OCI-LY1 (cell line): ENCODE measurements around the gene ARMC7.
A peak's percentile ranks its signal among the peaks of the same experiment; 100 is the strongest.

Experiments used
- H2AFZ ChIP-seq: fragments of 200-600 bp; sonication (generic), shearing (Covaris generic); 2 replicates; pipeline ENCODE4 v1.6.0; 2014; ENCODE audit warnings: antibody characterized with exemption, mild to moderate bottlenecking, low read length
- H3F3A ChIP-seq: fragments of 200-600 bp; sonication (generic), shearing (Covaris generic); 2 replicates; pipeline ENCODE4 v1.6.0; 2014; ENCODE audit warnings: mild to moderate bottlenecking, antibody characterized with exemption, low read length, moderate library complexity; ENCODE audit not compliant: insufficient read depth
- H3K27ac ChIP-seq: fragments of 200-600 bp; sonication (generic); 2 replicates; pipeline ENCODE4 v1.5.1; 2014; ENCODE audit warnings: low read length, mixed run types, mild to moderate bottlenecking, low read depth; ENCODE audit not compliant: poor library complexity, severe bottlenecking
- H3K27me3 ChIP-seq: fragments of 200-600 bp; sonication (generic); 2 replicates; pipeline ENCODE4 v1.6.0; 2014; ENCODE audit warnings: antibody characterized with exemption, mild to moderate bottlenecking, low read length, moderate library complexity; ENCODE audit not compliant: insufficient read depth
- H3K36me3 ChIP-seq: fragments of 200-600 bp; sonication (generic); 2 replicates; pipeline ENCODE4 v1.6.1; 2014; ENCODE audit warnings: mild to moderate bottlenecking, antibody characterized with exemption, low read length, moderate library complexity, mixed read lengths; ENCODE audit not compliant: insufficient read depth
- H3K4me1 ChIP-seq: fragments of 200-600 bp; sonication (generic); 2 replicates; pipeline ENCODE4 v1.5.1; 2014; ENCODE audit warnings: mild to moderate bottlenecking, low read length, moderate library complexity; ENCODE audit not compliant: insufficient read depth, severe bottlenecking
- H3K4me2 ChIP-seq: fragments of 200-600 bp; sonication (generic), shearing (Covaris generic); 2 replicates; pipeline ENCODE4 v1.6.1; 2014; ENCODE audit warnings: low read length
- H3K4me3 ChIP-seq: fragments of 200-600 bp; sonication (generic); 2 replicates; pipeline ENCODE4 v1.5.1; 2014; ENCODE audit warnings: low read length, low read depth, mild to moderate bottlenecking, mixed read lengths; ENCODE audit not compliant: poor library complexity, severe bottlenecking
- H3K79me2 ChIP-seq: fragments of 200-600 bp; shearing (Covaris generic); 2 replicates; pipeline ENCODE4 v1.6.1; 2016; ENCODE audit warnings: mixed run types, low read length, mixed read lengths; ENCODE audit not compliant: insufficient read depth
- H3K9ac ChIP-seq: fragments of 200-600 bp; sonication (generic), shearing (Covaris generic); 2 replicates; pipeline ENCODE4 v1.6.1; 2014; ENCODE audit warnings: mild to moderate bottlenecking, low read length, mixed read lengths
- H3K9me2 ChIP-seq: fragments of 200-600 bp; sonication (generic), shearing (Covaris generic); 2 replicates; pipeline ENCODE4 v1.6.1; 2014; ENCODE audit warnings: low read depth, mild to moderate bottlenecking, low read length, mixed read lengths
- H3K9me3 ChIP-seq: fragments of 200-600 bp; shearing (Covaris generic); 2 replicates; pipeline ENCODE4 v1.6.1; 2014; ENCODE audit warnings: low read length, mixed read lengths
- H4K20me1 ChIP-seq: fragments of 200-600 bp; sonication (generic), shearing (Covaris generic); 2 replicates; pipeline ENCODE4 v1.6.0; 2016; ENCODE audit warnings: mild to moderate bottlenecking, low read length; ENCODE audit not compliant: insufficient read depth
- EZH2 ChIP-seq: fragments of 200-600 bp; sonication (generic), shearing (Covaris generic); IDR thresholded peaks from 2 replicates; pipeline ENCODE4 v1.8.0; 2017; ENCODE audit warnings: borderline replicate concordance, mixed run types, mild to moderate bottlenecking, antibody characterized with exemption, low read length, moderate library complexity, mixed read lengths
- TF ChIP-seq, protein P1 (sequence below): fragments of 200-600 bp; sonication (generic), shearing (Covaris generic); IDR thresholded peaks from 2 replicates; pipeline ENCODE4 v1.5.1; 2017; ENCODE audit warnings: mild to moderate bottlenecking, antibody characterized with exemption, low read length, moderate library complexity, mixed read lengths

ARMC7 gene

DNA sequence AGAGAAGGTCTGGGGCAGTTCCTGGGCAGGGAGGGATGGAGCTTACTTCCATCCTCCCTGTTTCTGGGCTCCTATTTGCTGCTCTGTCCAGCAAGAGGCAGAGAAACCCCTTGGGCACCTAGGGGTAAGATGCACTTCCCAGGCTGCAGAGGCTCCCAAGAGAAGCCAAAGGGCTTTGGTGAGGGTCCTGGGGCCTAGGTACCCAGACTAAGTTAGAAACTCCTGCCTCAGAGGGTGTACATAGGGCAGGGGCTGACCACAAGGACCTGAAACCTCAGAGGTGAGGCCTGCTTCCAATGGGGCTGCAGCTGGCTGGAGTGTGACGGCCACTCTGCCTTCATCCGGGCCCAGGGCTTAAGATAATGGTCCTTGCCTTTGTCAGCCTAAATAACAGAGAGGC lies 1.6 kb upstream of the ARMC7 start:
- no peaks in the 10 kb centered on the region for H3K79me2 ChIP-seq
- no peaks in the 10 kb centered on the region for H3K27me3 ChIP-seq
- H3K4me2 ChIP-seq: no peak overlapping the region
- H3F3A ChIP-seq: 0 out of 2 replicates have a peak, but pooled peaks cover 5% of the 10 kb centered on the region
- H3K4me3 ChIP-seq: no peak overlapping the region
- no peaks in the 10 kb centered on the region for H3K9me3 ChIP-seq
- no peaks in the 10 kb centered on the region for H3K9me2 ChIP-seq
- TF ChIP-seq, protein P1, sequence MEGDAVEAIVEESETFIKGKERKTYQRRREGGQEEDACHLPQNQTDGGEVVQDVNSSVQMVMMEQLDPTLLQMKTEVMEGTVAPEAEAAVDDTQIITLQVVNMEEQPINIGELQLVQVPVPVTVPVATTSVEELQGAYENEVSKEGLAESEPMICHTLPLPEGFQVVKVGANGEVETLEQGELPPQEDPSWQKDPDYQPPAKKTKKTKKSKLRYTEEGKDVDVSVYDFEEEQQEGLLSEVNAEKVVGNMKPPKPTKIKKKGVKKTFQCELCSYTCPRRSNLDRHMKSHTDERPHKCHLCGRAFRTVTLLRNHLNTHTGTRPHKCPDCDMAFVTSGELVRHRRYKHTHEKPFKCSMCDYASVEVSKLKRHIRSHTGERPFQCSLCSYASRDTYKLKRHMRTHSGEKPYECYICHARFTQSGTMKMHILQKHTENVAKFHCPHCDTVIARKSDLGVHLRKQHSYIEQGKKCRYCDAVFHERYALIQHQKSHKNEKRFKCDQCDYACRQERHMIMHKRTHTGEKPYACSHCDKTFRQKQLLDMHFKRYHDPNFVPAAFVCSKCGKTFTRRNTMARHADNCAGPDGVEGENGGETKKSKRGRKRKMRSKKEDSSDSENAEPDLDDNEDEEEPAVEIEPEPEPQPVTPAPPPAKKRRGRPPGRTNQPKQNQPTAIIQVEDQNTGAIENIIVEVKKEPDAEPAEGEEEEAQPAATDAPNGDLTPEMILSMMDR: no peak
- TF ChIP-seq EZH2: no peak
- H3K4me1 ChIP-seq: peaks cover 27% of the 10 kb centered on the region
- no peak overlapping the region for H3K27ac ChIP-seq
- H4K20me1 ChIP-seq: no peaks in the 10 kb centered on the region
- no peak overlapping the region for H2AFZ ChIP-seq
- no peak overlapping the region for H3K9ac ChIP-seq
- H3K36me3 ChIP-seq: no peaks in the 10 kb centered on the region; the same call in 1 of the 2 replicates

DNA sequence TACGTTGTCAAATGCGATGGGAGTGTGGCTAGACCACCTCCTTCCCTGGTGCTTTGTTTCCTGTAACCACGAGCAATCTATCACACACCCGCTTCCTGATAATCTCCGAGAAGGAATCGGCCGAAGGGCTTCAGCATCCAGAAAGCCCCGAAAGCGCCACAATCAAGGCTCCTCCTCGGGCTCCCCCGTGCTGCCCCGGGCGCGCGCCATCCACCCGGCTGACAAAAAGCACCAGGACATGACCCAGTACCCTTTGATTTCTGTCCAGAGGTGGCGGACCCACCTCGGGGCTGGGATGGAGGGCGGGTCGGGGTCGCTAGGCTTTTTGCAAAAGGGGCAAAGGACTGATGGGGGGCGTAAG lies 743 bp upstream of the ARMC7 start:
- Histone ChIP-seq H3F3A (0 out of 2 replicates have a peak, but pooled peaks cover 5% of the 10 kb centered on the region), H3K27ac (no peak overlapping the region)

DNA sequence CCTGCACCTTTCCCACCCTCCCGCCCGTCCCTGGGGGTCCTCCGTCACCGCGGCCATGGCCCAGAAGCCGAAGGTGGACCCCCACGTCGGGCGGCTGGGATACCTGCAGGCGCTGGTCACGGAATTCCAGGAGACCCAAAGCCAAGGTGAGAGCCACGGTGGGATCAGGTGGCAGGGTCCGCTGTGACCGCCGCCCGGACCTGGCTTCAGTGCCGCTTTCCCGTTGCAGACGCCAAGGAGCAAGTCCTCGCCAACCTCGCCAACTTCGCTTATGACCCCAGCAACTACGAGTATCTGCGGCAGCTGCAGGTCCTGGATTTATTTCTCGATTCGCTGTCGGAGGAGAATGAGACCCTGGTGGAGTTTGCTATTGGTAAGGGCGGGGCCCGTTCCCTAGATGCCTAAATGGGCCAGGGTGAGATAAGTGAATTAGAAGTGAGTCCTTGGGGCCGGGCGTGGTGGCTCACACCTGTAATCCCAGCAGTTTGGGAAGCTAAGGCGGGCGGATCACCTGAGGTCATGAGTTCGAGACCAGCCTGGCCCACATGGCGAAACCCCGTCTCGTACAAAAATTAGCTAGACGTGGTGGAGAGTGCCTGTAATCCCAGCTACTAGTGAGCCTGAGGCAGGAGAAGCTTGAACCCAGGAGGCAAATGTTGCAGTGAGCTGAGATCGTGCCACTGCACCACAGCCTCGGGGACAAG lies 617 bp downstream of the ARMC7 start:
- peaks cover 43% of the 10 kb centered on the region for H3K4me1 ChIP-seq
- TF ChIP-seq EZH2: no peak
- TF ChIP-seq, protein P1: no peak
- no peaks in the 10 kb centered on the region for H3K9me3 ChIP-seq
- no peak overlapping the region for H3K27ac ChIP-seq
- H3K79me2 ChIP-seq: no peaks in the 10 kb centered on the region
- H3K4me3 ChIP-seq: peak overlapping the region; percentile 73
- 0 out of 2 replicates have a peak, but pooled peaks cover 5% of the 10 kb centered on the region for H3F3A ChIP-seq
- peak overlapping the region; percentile 87 for H3K4me2 ChIP-seq
- no peak overlapping the region for H2AFZ ChIP-seq
- no peaks in the 10 kb centered on the region for H4K20me1 ChIP-seq
- H3K9ac ChIP-seq: peak overlapping the region; percentile 73
- peaks cover under 1% of the 10 kb centered on the region for H3K36me3 ChIP-seq
- H3K9me2 ChIP-seq: no peaks in the 10 kb centered on the region
- H3K27me3 ChIP-seq: no peaks in the 10 kb centered on the region

More for the DNA sequence above, 743 bp upstream of the ARMC7 start:
- no peak for TF ChIP-seq EZH2
- TF ChIP-seq, protein P1: no peak
- H3K36me3 ChIP-seq: no peaks in the 10 kb centered on the region; the same call in 1 of the 2 replicates
- H3K4me3 ChIP-seq: peak overlapping the region; percentile 73
- no peaks in the 10 kb centered on the region for H3K27me3 ChIP-seq
- no peaks in the 10 kb centered on the region for H4K20me1 ChIP-seq
- H3K9me3 ChIP-seq: no peaks in the 10 kb centered on the region
- no peaks in the 10 kb centered on the region for H3K9me2 ChIP-seq
- no peaks in the 10 kb centered on the region for H3K79me2 ChIP-seq
- peaks cover 32% of the 10 kb centered on the region for H3K4me1 ChIP-seq
- H2AFZ ChIP-seq: no peak overlapping the region
- H3K9ac ChIP-seq: peak overlapping the region; percentile 73; the same call in 1 of the 2 replicates
- H3K4me2 ChIP-seq: peak overlapping the region; percentile 87
